NCI-H748 (cell line): ENCODE results near the gene EDEM2.
"Not testable (repeated sequence)": the region's sequence is repeated elsewhere in the genome, so short reads cannot be mapped to it uniquely, and the experiment has no call there.

Experiments
- DNase-seq: peaks from one replicate; lab custom pipeline; 2025; ENCODE audit not compliant: unreplicated experiment; lab: John Stamatoyannopoulos, UW

The EDEM2 gene

GRCh38 chr20:35088231-35089145 is 58.6 kb downstream of the EDEM2 start:
- DNase-seq: no peak

GRCh38 chr20:35087791-35088190 is 59.3 kb downstream of the EDEM2 start:
- no peak for DNase-seq

GRCh38 chr20:35087355-35087754 is 59.8 kb downstream of the EDEM2 start:
- no peak for DNase-seq

GRCh38 chr20:35085477-35086225 is 61.5 kb downstream of the EDEM2 start:
- DNase-seq: no peak

GRCh38 chr20:35084998-35085397 is 62.1 kb downstream of the EDEM2 start:
- DNase-seq: no peak

- DNase-seq: not testable (repeated sequence)
These were observed 66.8 kb downstream of the EDEM2 start for GRCh38 chr20:35080348-35080642.

- DNase-seq: no peak
These were observed 67.4 kb downstream of the EDEM2 start for GRCh38 chr20:35079472-35080347.

GRCh38 chr20:35077872-35078271 is 69.3 kb downstream of the EDEM2 start:
- no peak for DNase-seq

GRCh38 chr20:35077341-35077740 is 69.8 kb downstream of the EDEM2 start:
- DNase-seq: no peak

- DNase-seq: not testable (repeated sequence)
These were observed 75.5 kb downstream of the EDEM2 start for GRCh38 chr20:35071436-35072153.

GRCh38 chr20:35066194-35066593 is 80.9 kb downstream of the EDEM2 start:
- DNase-seq: no peak
